ENCODE data around the gene SARS1.

GRCh38 chr1:109263597-109264378 is 50.1 kb downstream of the SARS1 start:
- TF ChIP-seq CTCF (IDR thresholded peaks at IDR 0.05) (peak; percentile 94 to 100 (median 98)), POLR2A (IDR thresholded peaks at IDR 0.05) (no peak)

Data from thyroid gland (tissue), 4 donors.